Uterus (tissue), 2 donors: Measurements from ENCODE around the gene DPPA5.

Experiments used
- POLR2A ChIP-seq, 2 donors: fragments of 450-650 bp; IDR thresholded peaks; one replicate each; pipeline ENCODE4 v1.6.1; 2016; ENCODE audit warnings: antibody characterized with exemption in 2 of 2, mild to moderate bottlenecking in 1 of 2, moderate library complexity in 1 of 2
- TF ChIP-seq, protein P1 (sequence below), 4 experiments: fragments of 200-600 bp in 2 of 4; fragments of 450-650 bp in 2 of 4; sonication (generic) in 2 of 4; IDR thresholded peaks; one replicate each; pipeline ENCODE4 v1.5.1; 2016 to 2019; ENCODE audit warnings: antibody characterized with exemption in 4 of 4, mild to moderate bottlenecking in 2 of 4, moderate library complexity in 1 of 4

- TF ChIP-seq, protein P1, sequence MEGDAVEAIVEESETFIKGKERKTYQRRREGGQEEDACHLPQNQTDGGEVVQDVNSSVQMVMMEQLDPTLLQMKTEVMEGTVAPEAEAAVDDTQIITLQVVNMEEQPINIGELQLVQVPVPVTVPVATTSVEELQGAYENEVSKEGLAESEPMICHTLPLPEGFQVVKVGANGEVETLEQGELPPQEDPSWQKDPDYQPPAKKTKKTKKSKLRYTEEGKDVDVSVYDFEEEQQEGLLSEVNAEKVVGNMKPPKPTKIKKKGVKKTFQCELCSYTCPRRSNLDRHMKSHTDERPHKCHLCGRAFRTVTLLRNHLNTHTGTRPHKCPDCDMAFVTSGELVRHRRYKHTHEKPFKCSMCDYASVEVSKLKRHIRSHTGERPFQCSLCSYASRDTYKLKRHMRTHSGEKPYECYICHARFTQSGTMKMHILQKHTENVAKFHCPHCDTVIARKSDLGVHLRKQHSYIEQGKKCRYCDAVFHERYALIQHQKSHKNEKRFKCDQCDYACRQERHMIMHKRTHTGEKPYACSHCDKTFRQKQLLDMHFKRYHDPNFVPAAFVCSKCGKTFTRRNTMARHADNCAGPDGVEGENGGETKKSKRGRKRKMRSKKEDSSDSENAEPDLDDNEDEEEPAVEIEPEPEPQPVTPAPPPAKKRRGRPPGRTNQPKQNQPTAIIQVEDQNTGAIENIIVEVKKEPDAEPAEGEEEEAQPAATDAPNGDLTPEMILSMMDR (IDR thresholded peaks at IDR 0.05) = no peak
- no peak for TF ChIP-seq POLR2A (IDR thresholded peaks at IDR 0.05)
Measured at GRCh38 chr6:73362358-73362757, 8.3 kb upstream of the DPPA5 start, which contains the start of gene KHDC3L.
